ENCODE data around the gene CFAP99. TPM values are rescaled to one million over a fixed set of nuclear protein-coding genes. Genes with fewer than 3 reads are reported as not detected.

Gene CFAP99
- total RNA-seq, 2 experiments from 2014 or later = not detected

GRCh38 chr4:2416564-2417225 lies 2.1 kb upstream of the CFAP99 start:
- intact Hi-C loops (cut with micrococcal nuclease) = loop anchor here (5.0 to 10.0 kb wide), 2 partner anchors 518 to 559 kb away; partner anchors contain the start of gene LETM1
- H3K4me3 Mint-ChIP-seq = peak overlapping the region; percentile 51
- H3K9me3 Mint-ChIP-seq = no peaks in the 10 kb centered on the region
- CTCF ChIA-PET = no interaction called here
- no peak overlapping the region for H3K27ac Mint-ChIP-seq
- H3K36me3 Mint-ChIP-seq (ENCODE audit: low read depth) = no peaks in the 10 kb centered on the region
- peaks cover 61% of the 10 kb centered on the region for H3K4me1 Mint-ChIP-seq (ENCODE audit: low read depth)
- peak; percentile 25 for DNase-seq
- peaks cover 32% of the 10 kb centered on the region for H3K27me3 Mint-ChIP-seq (ENCODE audit: low read depth)

- CTCF ChIA-PET = no interaction called here
- no peaks in the 10 kb centered on the region for H3K9me3 Mint-ChIP-seq
- H3K27me3 Mint-ChIP-seq (ENCODE audit: low read depth) = peaks cover 35% of the 10 kb centered on the region
- peaks cover 55% of the 10 kb centered on the region for H3K4me1 Mint-ChIP-seq (ENCODE audit: low read depth)
- intact Hi-C loops (cut with micrococcal nuclease) = loop anchor here (5.0 to 10.0 kb wide), 2 partner anchors 518 to 560 kb away; partner anchors contain the start of gene LETM1
- H3K36me3 Mint-ChIP-seq (ENCODE audit: low read depth) = no peaks in the 10 kb centered on the region
- peak overlapping the region; percentile 81 for H3K4me3 Mint-ChIP-seq
- H3K27ac Mint-ChIP-seq = no peak overlapping the region
- no peak for DNase-seq
Observed at GRCh38 chr4:2417226-2417764, 1.5 kb upstream of the CFAP99 start.

- intact Hi-C loops (cut with micrococcal nuclease) = loop anchor here (1.0 to 10.0 kb wide), 9 partner anchors 44 to 561 kb away; partner anchors contain the start of genes FAM193A, GRK4, HAUS3 and LETM1
- no peaks in the 10 kb centered on the region for H3K9me3 Mint-ChIP-seq
- CTCF ChIA-PET = no interaction called here
- no peaks in the 10 kb centered on the region for H3K36me3 Mint-ChIP-seq (ENCODE audit: low read depth)
- peaks cover 37% of the 10 kb centered on the region for H3K27me3 Mint-ChIP-seq (ENCODE audit: low read depth)
- peaks cover 47% of the 10 kb centered on the region for H3K4me1 Mint-ChIP-seq (ENCODE audit: low read depth)
- H3K4me3 Mint-ChIP-seq = peak within 1 kb of the TSS; percentile 81
- DNase-seq = no peak
- no peak within 1 kb of the TSS for H3K27ac Mint-ChIP-seq
Observed at GRCh38 chr4:2417765-2418649, 748 bp upstream of the CFAP99 start, which contains the start of gene ZFYVE28. Gene ZFYVE28, minus strand, starts transcription at chr4:2418645. Its CDS starts 322 bp downstream, at chr4:2418323.

DNA sequence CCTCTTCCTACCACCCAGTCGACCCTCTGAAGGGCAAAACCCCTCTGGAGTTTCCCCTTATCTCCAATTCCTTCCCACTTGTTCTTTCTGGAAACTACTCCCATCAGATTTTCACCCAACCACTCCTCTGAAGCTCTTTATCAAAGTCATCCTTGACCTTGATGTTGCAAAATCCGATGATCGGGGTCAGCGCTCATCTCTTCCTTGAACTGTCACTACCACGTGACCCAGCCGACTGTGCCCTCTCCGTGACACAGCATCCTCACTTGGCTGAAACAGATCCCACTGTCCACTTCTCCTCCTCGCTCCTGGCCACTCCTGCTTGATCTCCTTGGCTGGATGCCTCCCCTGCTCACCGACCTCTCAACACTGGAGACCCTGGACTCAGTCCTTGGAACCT lies 1.1 kb downstream of the CFAP99 start:
- H3K4me1 Mint-ChIP-seq (ENCODE audit: low read depth) = peaks cover 30% of the 10 kb centered on the region
- DNase-seq = no peak
- peak overlapping the region; percentile 79 for H3K4me3 Mint-ChIP-seq
- no peaks in the 10 kb centered on the region for H3K36me3 Mint-ChIP-seq (ENCODE audit: low read depth)
- H3K27me3 Mint-ChIP-seq (ENCODE audit: low read depth) = peaks cover 37% of the 10 kb centered on the region
- intact Hi-C loops (cut with micrococcal nuclease) = loop anchor here (5.0 to 10.0 kb wide), 3 partner anchors 198 to 563 kb away; partner anchors contain the start of gene LETM1
- CTCF ChIA-PET = interaction anchor here (1.0 kb wide), 1 partner anchor 44 kb away, joined by 4 read pairs; no protein-coding TSS in a partner anchor
- no peaks in the 10 kb centered on the region for H3K9me3 Mint-ChIP-seq
- no peak overlapping the region for H3K27ac Mint-ChIP-seq

DNA sequence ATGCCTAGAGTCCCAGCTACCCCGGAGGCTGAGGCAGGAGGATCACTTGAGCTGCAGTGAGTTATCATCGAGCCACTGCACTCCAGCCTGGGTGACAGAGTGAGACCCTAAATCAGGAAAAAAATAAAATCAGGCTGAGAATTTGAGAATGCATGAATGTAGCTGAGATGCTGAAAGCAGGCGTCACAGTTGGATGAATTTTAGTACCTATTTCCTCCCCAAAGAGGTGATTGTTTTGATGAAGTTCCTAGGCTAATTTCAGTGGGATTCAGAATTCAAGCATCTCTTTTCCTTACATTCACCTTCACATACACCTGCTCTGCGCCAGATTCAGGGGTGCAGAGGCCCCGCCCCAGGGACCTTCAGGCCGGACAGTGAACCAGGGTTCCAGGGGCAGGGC lies 3.2 kb downstream of the CFAP99 start:
- intact Hi-C loops (cut with micrococcal nuclease) = loop anchor here (5.0 kb wide), 1 partner anchor 200 kb away; no protein-coding TSS in a partner anchor
- DNase-seq = no peak
- Mint-ChIP-seq H3K36me3 (ENCODE audit: low read depth) (no peaks in the 10 kb centered on the region), H3K4me1 (ENCODE audit: low read depth) (peaks cover 18% of the 10 kb centered on the region), H3K9me3 (no peaks in the 10 kb centered on the region), H3K27ac (no peak overlapping the region), H3K4me3 (no peak overlapping the region), H3K27me3 (ENCODE audit: low read depth) (peaks cover 29% of the 10 kb centered on the region)
- CTCF ChIA-PET = interaction anchor here (2.9 kb wide), 1 partner anchor 20 kb away, joined by 15 read pairs; no protein-coding TSS in a partner anchor

DNA sequence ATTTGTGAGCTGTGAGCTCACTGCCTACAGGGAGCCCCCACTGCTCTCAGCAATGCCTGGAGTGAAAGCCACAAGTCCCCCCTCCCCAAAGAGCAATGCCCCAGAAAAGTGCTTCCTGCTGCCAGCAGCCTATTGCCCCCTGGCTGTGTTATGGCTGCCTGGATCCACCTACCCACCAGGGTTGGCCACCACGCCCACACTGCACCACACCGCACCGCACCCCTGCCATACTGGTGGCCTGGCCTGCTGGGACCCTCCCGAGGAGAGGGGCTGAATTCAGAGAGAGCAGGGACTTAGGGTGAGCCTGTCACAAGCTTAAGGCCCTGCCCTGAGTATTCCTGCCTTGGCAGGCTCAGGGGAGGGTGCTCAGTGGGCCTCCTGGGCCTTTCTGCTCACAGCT lies 4.3 kb downstream of the CFAP99 start:
- Mint-ChIP-seq H3K36me3 (ENCODE audit: low read depth) (no peaks in the 10 kb centered on the region), H3K27ac (no peak overlapping the region), H3K27me3 (ENCODE audit: low read depth) (peaks cover 22% of the 10 kb centered on the region), H3K4me1 (ENCODE audit: low read depth) (peaks cover 12% of the 10 kb centered on the region), H3K9me3 (no peaks in the 10 kb centered on the region), H3K4me3 (no peak overlapping the region)
- CTCF ChIA-PET = interaction anchor here (0.6 to 2.9 kb wide), 2 partner anchors 19 to 104 kb away, joined by 3 to 15 read pairs; no protein-coding TSS in a partner anchor
- no peak for DNase-seq
- intact Hi-C loops (cut with micrococcal nuclease) = loop anchor here (5.0 kb wide), 1 partner anchor 201 kb away; no protein-coding TSS in a partner anchor

GRCh38 chr4:2423695-2424094 lies 4.9 kb downstream of the CFAP99 start:
- DNase-seq = no peak
- no peaks in the 10 kb centered on the region for H3K36me3 Mint-ChIP-seq (ENCODE audit: low read depth)
- H3K4me1 Mint-ChIP-seq (ENCODE audit: low read depth) = peaks cover 12% of the 10 kb centered on the region
- no peak overlapping the region for H3K4me3 Mint-ChIP-seq
- no peak overlapping the region for H3K27ac Mint-ChIP-seq
- H3K9me3 Mint-ChIP-seq = no peaks in the 10 kb centered on the region
- intact Hi-C loops (cut with micrococcal nuclease) = loop anchor here (5.0 kb wide), 1 partner anchor 201 kb away; no protein-coding TSS in a partner anchor
- CTCF ChIA-PET = no interaction called here
- peaks cover 22% of the 10 kb centered on the region for H3K27me3 Mint-ChIP-seq (ENCODE audit: low read depth)

GRCh38 chr4:2424581-2424980 lies 5.8 kb downstream of the CFAP99 start:
- CTCF ChIA-PET = no interaction called here
- Mint-ChIP-seq H3K27me3 (ENCODE audit: low read depth) (peaks cover 18% of the 10 kb centered on the region), H3K27ac (no peak overlapping the region)

DNA sequence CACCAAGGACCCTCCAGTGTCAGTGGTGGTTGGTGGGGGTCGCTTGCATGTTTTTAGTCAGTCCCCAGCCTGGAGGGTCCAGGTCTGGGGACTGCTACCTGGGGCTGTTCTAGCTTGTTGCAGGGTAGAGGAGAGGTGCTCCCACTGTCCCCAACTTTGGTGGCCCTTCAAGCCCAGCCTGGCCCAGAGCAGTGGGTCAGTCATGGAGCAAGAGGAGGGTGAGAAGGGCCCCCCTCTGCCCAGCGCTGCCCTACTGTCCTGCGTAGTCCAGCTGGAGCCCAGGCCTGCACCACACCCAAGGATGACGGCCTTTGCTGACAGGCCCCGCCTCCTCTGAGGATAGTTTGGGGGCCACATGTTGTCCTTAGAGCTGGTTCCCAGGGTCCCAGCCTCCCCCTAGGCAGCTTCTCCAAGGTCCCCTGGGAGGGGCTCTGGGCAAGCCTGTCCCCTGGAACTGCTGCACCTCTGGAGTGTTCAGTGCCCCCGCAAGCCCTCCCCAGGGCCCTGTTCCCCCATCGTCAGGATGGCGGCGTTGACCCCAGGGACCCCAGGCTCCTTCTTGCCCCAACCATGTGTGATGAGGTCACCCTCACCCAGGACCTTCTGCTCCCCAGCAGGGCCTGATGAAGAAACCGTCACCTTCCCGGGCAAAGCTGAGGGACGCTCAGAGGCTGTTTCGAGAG lies 6.8 kb downstream of the CFAP99 start:
- Mint-ChIP-seq H3K36me3 (ENCODE audit: low read depth) (no peaks in the 10 kb centered on the region), H3K27ac (no peak overlapping the region), H3K27me3 (ENCODE audit: low read depth) (peaks cover 9% of the 10 kb centered on the region), H3K4me3 (no peak overlapping the region), H3K4me1 (ENCODE audit: low read depth) (no peaks in the 10 kb centered on the region), H3K9me3 (no peaks in the 10 kb centered on the region)
- CTCF ChIA-PET = interaction anchor here (0.6 kb wide), 1 partner anchor 242 kb away, joined by 4 read pairs; no protein-coding TSS in a partner anchor
- no peak for DNase-seq
- intact Hi-C loops (cut with micrococcal nuclease) = no loop called here

More at GRCh38 chr4:2424581-2424980, 5.8 kb downstream of the CFAP99 start:
- intact Hi-C loops (cut with micrococcal nuclease) = loop anchor here (5.0 kb wide), 1 partner anchor 202 kb away; no protein-coding TSS in a partner anchor
- DNase-seq = no peak
- H3K9me3 Mint-ChIP-seq = no peaks in the 10 kb centered on the region
- H3K4me3 Mint-ChIP-seq = no peak overlapping the region
- no peaks in the 10 kb centered on the region for H3K36me3 Mint-ChIP-seq (ENCODE audit: low read depth)
- peaks cover 6% of the 10 kb centered on the region for H3K4me1 Mint-ChIP-seq (ENCODE audit: low read depth)

DNA sequence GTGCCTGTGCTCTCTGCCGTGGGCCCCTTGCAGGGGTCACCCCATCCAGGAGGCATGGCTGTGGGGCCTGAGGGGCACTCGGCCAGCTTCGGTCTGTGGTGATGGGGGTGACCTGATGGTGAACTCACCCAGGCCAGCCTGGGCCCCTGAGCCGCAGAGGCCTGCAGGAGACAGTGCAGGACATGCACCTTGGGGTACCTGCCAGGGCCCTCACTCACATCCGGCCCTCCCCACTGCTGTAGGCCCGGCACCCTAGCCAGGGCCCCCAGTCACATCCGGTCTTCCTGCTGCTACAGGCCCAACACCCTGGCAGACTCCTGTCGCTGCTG lies 7.3 kb downstream of the CFAP99 start:
- CTCF ChIA-PET = no interaction called here
- H3K36me3 Mint-ChIP-seq (ENCODE audit: low read depth) = no peaks in the 10 kb centered on the region
- H3K9me3 Mint-ChIP-seq = no peaks in the 10 kb centered on the region
- H3K4me3 Mint-ChIP-seq = no peak overlapping the region
- peaks cover 5% of the 10 kb centered on the region for H3K27me3 Mint-ChIP-seq (ENCODE audit: low read depth)
- H3K4me1 Mint-ChIP-seq (ENCODE audit: low read depth) = no peaks in the 10 kb centered on the region
- no peak overlapping the region for H3K27ac Mint-ChIP-seq
- no peak for DNase-seq
- intact Hi-C loops (cut with micrococcal nuclease) = no loop called here

DNA sequence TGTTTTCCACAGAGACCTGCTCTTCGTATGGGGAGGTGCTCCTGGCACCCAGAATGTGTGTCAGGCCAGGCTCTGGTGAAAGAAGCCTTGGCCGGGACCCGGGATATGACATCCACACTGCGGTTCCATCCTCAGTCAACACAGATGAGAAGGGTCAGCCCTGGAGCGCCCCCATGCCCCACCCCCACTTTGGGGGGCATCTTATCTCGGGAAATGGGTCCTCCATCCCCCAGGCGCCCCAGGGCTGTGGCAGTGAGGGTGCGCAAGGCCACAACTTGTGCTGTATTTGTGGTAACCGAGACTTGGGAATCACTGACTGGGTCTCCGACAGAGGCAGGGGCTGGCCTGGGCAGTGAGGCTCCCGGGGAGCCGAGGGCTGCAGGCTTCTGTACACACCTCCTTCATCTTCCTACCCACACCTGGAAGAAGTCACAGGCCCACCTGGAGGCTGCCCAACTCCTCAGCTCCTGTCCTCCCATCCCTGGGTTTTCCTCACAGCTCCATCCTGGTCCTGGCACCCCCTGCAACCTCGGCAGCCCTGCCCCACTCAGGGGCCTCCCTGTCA lies 8.0 kb downstream of the CFAP99 start:
- no peak for DNase-seq
- intact Hi-C loops (cut with micrococcal nuclease) = no loop called here
- Mint-ChIP-seq H3K4me1 (ENCODE audit: low read depth) (no peaks in the 10 kb centered on the region), H3K36me3 (ENCODE audit: low read depth) (no peaks in the 10 kb centered on the region), H3K4me3 (no peak overlapping the region), H3K9me3 (no peaks in the 10 kb centered on the region), H3K27ac (no peak overlapping the region), H3K27me3 (ENCODE audit: low read depth) (peaks cover 5% of the 10 kb centered on the region)
- CTCF ChIA-PET = interaction anchor here (1.4 kb wide), 1 partner anchor 207 kb away, joined by 3 read pairs; no protein-coding TSS in a partner anchor

All from activated naive CD4-positive, alpha-beta T cell treated with anti-CD3 and anti-CD28 coated beads for 36 hours (primary cell).